ENCODE results near the gene ASIC1.

ASIC1 gene

DNA sequence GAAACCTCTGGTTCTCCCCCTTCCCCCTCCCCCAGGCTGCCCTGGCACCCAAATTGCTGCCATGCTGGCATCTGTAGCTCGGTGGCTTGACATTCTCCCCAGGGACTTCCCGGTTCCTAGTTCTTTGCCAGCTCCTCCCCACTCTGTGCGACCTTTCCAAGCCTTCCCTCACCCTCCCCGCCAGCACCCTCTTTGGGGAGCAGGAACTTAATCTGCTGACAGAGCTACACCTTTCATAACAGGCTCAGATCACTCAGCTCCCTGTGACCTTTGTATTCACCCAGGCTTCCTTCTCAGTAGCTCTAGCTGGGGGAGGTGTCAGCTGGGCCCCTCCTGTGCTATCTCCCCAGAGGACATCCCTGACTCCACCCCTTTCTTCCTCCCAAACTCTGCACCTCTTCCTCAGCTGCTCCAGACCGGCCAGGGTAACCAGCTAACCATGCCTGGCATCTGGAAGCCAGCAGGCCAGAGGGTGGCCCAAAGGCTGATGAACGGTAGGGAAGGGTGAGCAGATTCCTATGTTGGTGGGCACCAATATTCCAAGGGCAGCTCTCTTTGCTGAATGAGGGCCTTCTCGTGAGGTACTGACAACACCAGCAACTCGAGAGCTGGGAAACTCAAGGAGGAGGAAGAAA is 52.8 kb downstream of the ASIC1 start:
- DNase-seq = no peak

DNA sequence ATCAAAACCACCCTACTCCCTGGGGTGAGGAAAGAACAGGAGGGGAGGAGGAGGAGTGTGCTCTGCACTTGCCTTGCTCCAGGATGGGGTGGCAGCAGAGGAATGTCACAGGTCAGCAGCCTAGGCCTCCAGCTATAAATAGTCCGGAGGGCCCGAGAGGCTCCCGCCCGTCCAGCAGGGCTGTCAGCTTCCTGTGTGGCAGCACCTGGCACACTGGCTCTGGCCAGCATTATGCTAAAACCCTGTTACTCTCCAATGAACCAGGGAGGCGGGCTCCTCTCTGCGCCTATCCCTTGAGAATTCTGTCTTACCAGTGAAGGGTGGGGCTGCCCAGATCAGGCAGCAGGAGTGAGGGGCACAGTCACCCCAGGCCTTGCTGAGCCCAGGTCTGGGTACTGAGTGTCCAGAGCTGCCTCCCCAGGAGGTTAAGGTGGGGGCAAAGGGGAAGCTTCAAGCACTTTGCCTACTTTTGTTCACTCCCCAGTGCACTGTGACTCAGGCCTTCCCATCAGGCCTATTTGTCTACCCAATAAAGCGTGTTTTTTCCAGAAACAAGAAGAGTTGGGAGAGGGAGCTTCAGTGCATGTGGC is 53.5 kb downstream of the ASIC1 start:
- no peak for DNase-seq

DNA sequence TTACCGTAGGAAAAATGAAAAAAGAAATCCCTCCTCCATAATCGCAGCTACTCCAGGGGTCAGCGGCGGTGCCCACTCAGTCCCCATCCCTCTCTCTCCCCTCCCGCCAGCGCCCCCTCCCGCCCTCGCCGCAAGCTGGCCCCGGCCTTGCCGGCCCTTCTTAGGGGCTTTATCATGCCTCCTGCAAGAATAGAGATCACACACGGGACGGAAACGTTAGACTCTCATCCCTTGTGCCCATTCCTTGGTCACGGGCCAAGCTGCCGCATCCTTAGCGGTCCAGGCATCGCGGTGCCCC is 53.9 kb downstream of the ASIC1 start:
- no peak for DNase-seq

DNA sequence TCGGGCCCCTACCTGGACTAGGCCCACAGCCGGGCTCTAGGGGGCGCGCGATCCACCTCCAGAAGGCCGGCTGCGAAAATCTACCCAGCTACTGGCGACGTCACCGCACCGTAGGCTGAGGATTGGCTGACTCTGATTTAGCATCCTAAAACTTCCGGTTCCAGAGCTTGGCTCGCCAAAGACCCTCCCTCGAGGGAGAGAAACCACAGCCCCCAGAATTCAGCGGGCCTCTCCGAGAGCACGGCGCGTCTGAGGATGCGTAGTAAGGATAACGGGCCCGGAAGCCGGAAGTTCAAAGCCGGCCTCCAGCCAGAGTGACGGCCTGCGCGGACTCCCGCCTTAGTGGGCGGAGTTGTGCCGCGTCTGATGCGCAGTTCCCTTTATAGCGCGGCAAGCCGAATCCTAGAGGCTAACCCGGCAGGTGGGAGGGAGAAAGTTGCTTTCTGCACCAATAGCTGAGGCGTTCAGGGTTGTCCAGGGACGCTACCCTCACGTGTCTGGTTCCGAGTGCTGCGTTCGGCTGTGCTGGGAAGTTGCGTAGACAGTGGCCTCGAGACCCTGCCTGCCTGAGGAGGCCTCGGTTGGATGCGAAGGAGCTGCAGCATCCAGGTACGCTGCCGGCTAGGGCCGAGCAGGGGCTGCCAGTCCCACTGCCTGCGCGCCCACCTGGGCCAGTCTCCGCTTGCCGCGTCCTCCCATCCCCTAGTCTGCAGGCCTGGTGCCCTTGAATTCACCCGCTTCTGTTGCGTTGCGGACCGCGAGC is 54.5 kb downstream of the ASIC1 start, which contains the start of gene COX14:
TSS of gene COX14 (plus strand) at position 544 of the 763 bp plus-strand sequence. CDS start 7,808 bp downstream, outside the sequence.
- DNase-seq = peak; percentile 99 to 100

DNA sequence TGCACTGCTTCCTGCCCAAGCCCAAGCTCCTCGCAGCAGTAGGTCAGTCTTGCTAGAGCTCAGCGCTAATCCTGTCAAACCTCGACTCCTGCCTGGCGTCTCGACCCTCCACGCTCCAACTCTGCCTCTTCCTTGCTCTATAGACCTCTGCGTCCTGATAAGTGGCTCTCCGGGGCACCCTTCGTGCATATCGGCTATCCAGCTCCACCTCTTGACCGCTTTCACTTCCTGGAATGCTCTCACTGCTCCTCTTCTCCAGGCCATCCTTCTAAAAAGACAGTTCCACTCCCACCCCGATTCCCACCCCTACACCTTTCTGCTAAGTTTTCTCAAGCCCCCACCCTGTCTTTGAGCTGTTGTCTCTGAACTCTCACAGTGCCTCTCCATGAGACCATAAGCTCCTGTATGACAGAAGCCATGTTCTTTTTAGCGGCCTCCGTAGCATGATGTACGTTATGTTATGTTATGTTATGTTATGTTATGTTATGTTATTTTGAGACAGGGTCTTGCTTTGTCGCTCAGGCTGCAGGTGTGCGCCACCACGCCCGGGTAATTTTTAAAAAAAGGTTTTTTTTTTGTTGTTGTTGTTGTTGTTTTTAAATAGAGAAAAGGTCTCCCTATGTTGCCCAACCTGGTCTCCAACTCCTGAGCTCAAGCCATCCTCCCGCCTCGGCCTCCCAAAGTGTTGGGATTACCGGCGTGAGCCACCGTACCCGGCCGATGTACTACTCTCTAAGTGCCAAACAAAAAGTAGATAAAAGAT is 55.2 kb downstream of the ASIC1 start:
- peak; percentile 62 to 66 for DNase-seq

DNA sequence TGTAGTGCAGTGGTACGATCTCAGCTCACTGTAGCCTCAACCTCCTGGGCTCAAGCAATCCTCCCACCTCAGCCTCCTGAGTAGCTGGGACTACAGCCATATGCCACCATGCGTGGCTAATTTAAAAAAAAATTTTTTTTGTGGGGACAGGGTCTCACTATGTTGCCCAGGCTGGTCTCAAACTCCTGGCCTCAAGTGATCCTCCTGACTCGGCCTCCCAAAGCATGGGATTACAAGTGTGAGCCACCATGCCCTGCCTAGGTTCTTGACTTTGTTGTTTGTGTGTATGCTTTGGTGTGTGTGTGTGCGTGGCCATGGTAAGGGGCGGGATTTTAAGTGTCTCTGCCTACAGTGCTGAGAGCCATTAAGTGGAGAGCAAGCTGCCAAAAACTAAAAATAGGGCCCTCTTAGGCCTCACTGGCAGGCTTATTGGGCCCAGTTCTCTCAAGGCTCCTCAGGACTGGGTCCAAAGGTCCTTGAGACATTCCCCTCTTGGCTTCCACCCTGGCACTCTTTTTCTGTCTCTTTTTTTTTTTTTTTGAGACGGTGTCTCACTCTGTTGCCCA is 59.7 kb downstream of the ASIC1 start:
- no peak for DNase-seq

DNA sequence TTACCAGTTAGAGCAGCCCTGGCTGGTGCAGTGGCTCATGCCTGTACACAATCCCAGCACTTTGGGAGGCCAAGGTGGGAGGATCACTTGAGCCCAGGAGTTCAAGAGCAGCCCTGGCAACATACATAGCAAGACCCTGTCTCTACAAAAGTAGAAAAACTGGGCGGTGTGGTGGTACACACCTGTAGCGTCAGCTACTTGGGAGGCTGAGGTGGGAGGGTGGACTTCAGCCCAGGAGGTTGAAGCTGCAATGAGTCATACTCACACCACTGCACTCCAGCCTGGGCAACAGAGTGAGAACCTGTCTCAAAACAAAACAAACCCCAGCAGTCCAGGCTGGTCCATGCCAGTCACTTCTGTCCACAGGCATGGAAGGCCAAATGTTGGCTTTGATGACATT is 62.0 kb downstream of the ASIC1 start:
- DNase-seq = no peak

DNA sequence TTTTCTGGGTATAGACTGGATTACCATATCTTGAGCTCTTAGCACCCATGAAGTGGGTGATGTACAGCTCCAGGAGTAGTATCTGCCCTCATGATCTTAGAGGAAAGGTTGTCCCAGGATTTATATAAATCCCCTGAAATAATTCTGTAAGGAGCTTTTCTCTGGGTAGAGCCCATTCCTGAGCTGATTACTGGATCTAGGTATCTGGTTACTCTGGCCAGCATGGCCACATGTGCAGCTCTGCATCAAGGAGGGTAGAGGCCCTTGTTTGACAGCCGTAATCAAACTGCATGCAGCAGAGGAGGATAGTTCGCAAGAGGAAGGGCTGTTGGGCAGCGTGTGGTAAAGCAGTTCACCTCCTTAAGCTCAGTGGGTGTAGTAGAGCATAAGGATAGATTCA is 63.1 kb downstream of the ASIC1 start:
- no peak for DNase-seq

DNA sequence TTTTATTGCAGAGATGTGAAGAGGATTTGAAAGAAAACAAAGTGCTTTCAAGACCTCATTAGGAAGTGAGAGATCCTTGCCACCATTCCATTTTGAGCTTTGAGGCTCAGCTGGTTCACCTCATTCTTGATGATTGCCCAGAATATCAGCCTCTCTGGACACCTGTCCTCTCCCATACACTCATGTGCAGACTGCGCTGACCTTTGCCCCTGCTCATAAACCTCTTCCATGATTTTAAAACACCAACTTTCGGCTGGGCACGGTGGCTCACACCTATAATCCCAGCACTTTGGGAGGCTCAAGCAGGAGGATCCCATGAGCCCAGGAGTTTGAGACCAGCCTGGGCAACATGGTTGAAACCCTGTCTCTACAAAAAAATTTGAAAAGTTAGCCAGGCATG is 63.6 kb downstream of the ASIC1 start:
- no peak for DNase-seq

DNA sequence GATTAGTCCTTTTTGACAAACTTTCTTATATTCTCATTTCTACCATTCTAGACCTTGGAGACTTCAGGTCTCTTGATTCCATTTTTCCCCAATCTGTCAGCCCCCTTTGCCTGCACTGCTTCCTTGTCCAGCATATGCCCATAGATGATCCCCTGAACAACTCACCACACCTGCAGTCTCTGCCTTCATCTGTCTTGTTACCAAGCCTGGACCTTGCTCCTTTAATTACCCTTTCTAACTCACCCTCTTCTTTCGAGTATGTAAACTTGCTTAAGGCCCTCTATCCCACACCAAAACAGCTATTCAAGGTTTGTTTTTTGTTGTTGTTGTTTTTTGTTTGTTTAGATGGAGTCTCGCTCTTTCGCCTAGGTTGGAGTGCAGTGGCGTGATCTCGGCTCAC is 64.2 kb downstream of the ASIC1 start:
- DNase-seq = no peak

DNA sequence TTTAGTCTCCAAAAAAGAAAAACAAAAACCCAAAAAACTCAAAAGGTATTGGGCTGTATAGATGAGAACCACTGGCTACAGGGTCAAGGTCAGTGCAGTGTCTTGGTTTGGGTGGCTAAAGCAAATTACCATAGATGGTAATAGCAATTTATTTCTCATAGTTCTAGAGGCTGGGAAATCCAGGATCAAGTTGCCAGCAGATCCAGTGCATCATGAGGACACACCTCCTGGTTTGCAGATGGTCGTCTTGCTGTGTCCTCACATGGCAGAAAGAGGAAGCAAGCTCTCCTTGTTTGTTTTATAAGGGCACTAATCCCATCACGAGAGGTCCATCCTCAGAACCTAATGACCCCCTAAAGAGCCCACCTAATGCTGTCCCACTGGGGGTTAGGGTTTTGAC is 65.8 kb downstream of the ASIC1 start:
- DNase-seq = peak in 1 of 2 experiments; percentile 10

DNA sequence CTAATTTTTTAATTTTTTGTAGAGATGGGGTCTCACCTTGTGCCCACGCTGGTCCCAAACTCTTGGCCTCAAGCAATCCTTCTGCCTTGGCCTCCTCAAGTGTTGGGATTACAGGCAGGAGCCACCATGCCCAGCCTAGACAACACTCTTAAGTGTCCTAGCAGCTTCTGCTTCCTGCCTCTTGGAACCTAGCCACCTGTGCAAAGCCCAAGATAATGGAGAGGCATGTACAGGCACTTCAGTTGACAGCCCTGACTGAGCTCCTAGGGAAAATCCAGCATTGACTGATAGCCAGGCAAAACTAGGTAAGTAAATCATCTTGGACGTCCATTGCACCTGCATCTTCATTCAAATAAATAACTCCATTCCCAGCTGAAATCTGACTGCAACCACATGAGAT is 70.2 kb downstream of the ASIC1 start:
- DNase-seq = no peak

DNA sequence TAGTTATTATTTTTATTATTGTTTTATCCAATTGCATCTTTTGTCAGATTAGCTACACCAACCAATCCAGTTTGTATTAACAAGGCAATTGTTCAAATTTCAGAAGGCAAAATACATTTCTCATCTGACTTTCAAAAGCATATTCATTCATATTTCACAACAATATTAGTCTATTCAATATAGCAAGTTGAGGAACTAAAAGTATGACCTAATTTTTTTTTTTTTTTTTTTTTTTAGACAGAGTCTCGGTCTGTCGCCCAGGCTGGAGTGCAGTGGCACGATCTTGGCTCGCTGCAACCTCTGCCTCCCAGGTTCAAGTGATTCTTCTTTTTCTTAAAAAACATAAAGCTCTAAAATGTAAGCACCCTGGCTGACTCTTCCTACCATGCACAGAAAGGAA is 71.9 kb downstream of the ASIC1 start:
- DNase-seq = no peak

DNA sequence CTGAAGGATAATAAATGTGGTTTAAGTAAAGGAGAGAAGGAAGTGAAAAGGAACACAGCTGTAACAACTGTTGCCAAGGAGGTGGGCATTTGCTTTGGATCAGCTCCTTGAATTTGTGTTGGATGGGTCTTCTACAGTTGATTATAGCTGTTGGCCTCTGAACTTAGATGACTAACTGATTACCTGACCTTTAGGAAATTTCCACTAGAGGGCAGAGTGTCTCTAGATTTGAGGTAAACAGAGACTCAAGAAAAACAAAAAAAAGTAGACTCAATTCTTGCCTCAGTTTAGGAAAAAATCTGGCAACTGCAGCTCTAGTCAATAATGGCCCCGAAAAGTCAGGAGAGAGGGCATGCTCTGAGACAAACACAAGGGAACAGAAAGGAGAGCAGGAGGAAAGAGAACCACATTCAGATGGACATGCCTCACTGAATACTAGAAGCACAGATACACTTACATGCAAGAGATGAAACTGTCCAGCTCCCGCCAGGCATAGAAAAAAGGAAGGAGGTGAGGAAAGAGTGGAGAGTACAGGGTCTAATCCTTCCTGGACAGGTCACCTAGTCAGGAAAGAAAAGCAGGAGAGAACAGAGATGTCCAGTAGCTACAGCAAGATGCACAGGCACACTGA is 75.2 kb downstream of the ASIC1 start:
- DNase-seq = no peak
